ENCODE results near the gene AWAT2. TPM values are rescaled to one million over a fixed set of nuclear protein-coding genes. Genes with fewer than 3 reads are reported as not detected.

Gene AWAT2
- total and polyA plus RNA-seq, 2 experiments from 2014 or later, result not detected

DNA sequence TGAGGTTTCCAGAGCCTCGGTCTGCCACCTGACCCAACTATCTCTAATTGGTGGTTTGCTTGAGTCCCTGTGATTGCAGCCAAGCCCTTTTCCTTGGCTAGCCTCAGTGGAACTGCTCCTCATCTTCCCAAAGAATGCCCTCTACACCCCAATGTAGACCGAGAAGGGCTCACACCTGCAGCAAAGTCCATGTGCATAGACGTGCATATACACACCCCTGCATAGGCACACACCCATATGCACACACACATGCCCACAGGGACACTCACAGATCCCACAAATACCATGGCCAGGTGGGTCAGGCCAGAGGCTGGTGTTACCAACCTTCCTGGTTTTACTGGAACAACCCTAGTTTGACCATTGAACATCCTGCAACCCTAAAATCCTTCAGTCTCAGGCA lies 332 bp downstream of the AWAT2 start:
- DNase-seq (ENCODE audit: low spot score), result no peak
- TF ChIP-seq EZH2 (IDR thresholded peaks at IDR 0.05; ENCODE audit: borderline replicate concordance) (no peak), EZH2phosphoT487 (IDR thresholded peaks at IDR 0.05; ENCODE audit: low read depth, severe bottlenecking, unreplicated experiment) (no peak), CTCF (IDR thresholded peaks at IDR 0.05; ENCODE audit: poor library complexity) (no peak)
- H3K27ac ChIP-seq, result no peak overlapping the region

GRCh38 chrX:70046978-70047377 lies 2.8 kb downstream of the AWAT2 start:
- H3K79me2 ChIP-seq, result no peaks in the 10 kb centered on the region
- no peaks in the 10 kb centered on the region for H4K20me1 ChIP-seq (ENCODE audit: insufficient read depth, poor library complexity, severe bottlenecking)
- no peaks in the 10 kb centered on the region for H3K4me1 ChIP-seq (ENCODE audit: insufficient read depth)
- H3K27ac ChIP-seq, result no peak overlapping the region
- no peaks in the 10 kb centered on the region for H3K9me2 ChIP-seq (replicated peaks; ENCODE audit: insufficient read depth)
- no peaks in the 10 kb centered on the region for H3K9me3 ChIP-seq (ENCODE audit: low read depth)
- H2AFZ ChIP-seq, result no peak overlapping the region
- H3K4me2 ChIP-seq, result no peak overlapping the region
- no peak overlapping the region for H3K4me3 ChIP-seq
- DNase-seq (ENCODE audit: low spot score), result no peak
- H3K36me3 ChIP-seq (replicated peaks; ENCODE audit: insufficient read depth, low read depth), result no peaks in the 10 kb centered on the region
- H3K27me3 ChIP-seq, result no peaks in the 10 kb centered on the region
- TF ChIP-seq EZH2phosphoT487 (IDR thresholded peaks at IDR 0.05; ENCODE audit: low read depth, severe bottlenecking, unreplicated experiment) (no peak), CTCF (IDR thresholded peaks at IDR 0.05; ENCODE audit: poor library complexity) (no peak)

More for the DNA sequence above, 332 bp downstream of the AWAT2 start:
- no peaks in the 10 kb centered on the region for H3K9me3 ChIP-seq (ENCODE audit: low read depth)
- WGBS (ENCODE audit: low lambda C conversion rate, missing lambda C conversion rate), result 79% methylated on average over 3 of the region's 3 CpGs
- H3K27me3 ChIP-seq, result no peaks in the 10 kb centered on the region
- H3K4me3 ChIP-seq, result no peak overlapping the region
- no peaks in the 10 kb centered on the region for H3K79me2 ChIP-seq
- H2AFZ ChIP-seq, result no peak overlapping the region
- no peaks in the 10 kb centered on the region for H3K4me1 ChIP-seq (ENCODE audit: insufficient read depth)
- no peaks in the 10 kb centered on the region for H3K9me2 ChIP-seq (replicated peaks; ENCODE audit: insufficient read depth)
- no peak overlapping the region for H3K4me2 ChIP-seq
- no peaks in the 10 kb centered on the region for H4K20me1 ChIP-seq (ENCODE audit: insufficient read depth, poor library complexity, severe bottlenecking)
- no peaks in the 10 kb centered on the region for H3K36me3 ChIP-seq (replicated peaks; ENCODE audit: insufficient read depth, low read depth)

DNA sequence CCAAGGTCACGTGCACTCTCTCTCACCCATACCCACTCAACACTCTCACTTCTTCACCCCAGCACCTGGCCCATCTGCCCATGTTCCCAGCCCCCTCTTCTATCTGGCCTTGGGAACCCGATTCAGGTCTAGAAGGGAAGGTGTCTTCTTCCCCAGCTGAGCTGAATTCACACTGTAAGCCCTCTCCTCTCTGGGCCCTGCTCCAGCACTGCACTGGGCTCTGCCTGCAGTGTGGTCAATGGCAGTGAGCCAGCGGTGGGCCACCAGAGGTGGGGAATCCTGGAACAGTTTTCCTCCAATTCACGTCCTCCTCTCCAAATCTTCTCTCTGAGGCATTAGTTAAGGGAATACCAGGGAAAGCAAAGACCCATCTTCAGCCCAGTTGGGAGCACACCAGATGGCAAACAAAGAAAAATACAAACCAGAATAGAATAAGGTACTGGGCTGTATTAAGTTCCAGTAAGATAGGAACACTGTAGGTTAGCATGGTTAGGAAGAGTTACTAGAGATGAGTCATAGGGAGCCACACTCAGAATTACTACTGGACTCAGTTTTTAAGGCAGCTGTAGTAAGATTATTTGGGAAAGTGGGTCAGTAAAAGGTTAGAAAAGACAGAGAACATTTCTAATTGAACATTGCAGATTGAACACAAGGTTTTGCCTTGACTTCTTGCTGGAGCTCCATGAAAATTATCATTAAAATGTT lies 5.0 kb downstream of the AWAT2 start:
- WGBS (ENCODE audit: low lambda C conversion rate, missing lambda C conversion rate), result 73% methylated on average over 4 of the region's 4 CpGs

More for the DNA sequence above, 5.0 kb downstream of the AWAT2 start:
- H3K27ac ChIP-seq, result no peak overlapping the region
- H3K27me3 ChIP-seq, result no peaks in the 10 kb centered on the region
- H2AFZ ChIP-seq, result no peak overlapping the region
- H3K9me2 ChIP-seq (replicated peaks; ENCODE audit: insufficient read depth), result no peaks in the 10 kb centered on the region
- H3K79me2 ChIP-seq, result no peaks in the 10 kb centered on the region
- H3K36me3 ChIP-seq (replicated peaks; ENCODE audit: insufficient read depth, low read depth), result no peaks in the 10 kb centered on the region
- no peak for DNase-seq (ENCODE audit: low spot score)
- H3K4me3 ChIP-seq, result no peak overlapping the region
- no peaks in the 10 kb centered on the region for H4K20me1 ChIP-seq (ENCODE audit: insufficient read depth, poor library complexity, severe bottlenecking)
- TF ChIP-seq CTCF (IDR thresholded peaks at IDR 0.05; ENCODE audit: poor library complexity), result no peak
- no peak for TF ChIP-seq EZH2phosphoT487 (IDR thresholded peaks at IDR 0.05; ENCODE audit: low read depth, severe bottlenecking, unreplicated experiment)
- no peak for TF ChIP-seq EZH2 (IDR thresholded peaks at IDR 0.05; ENCODE audit: borderline replicate concordance)
- H3K4me1 ChIP-seq (ENCODE audit: insufficient read depth), result no peaks in the 10 kb centered on the region
- H3K9me3 ChIP-seq (ENCODE audit: low read depth), result no peaks in the 10 kb centered on the region
- no peak overlapping the region for H3K4me2 ChIP-seq
